Activated CD4-positive, alpha-beta T cell treated with anti-CD3 and anti-CD28 coated beads, Interleukin-10, Interleukin-2, amounts not matched to agents 100 ng/mL and 50 ng/mL, durations not matched to agents 16 hours and 8 hours (primary cell): ENCODE data around the gene PIK3IP1.
A peak's percentile ranks its signal among the peaks of the same experiment; 100 is the strongest.
"Not testable (repeated sequence)": the region's sequence is repeated elsewhere in the genome, so short reads cannot be mapped to it uniquely, and the experiment has no call there.

Experiments used
- DNase-seq: peaks from one replicate; pipeline ENCODE4 v3.0.0-alpha.2; 2020

The PIK3IP1 gene, protein sequence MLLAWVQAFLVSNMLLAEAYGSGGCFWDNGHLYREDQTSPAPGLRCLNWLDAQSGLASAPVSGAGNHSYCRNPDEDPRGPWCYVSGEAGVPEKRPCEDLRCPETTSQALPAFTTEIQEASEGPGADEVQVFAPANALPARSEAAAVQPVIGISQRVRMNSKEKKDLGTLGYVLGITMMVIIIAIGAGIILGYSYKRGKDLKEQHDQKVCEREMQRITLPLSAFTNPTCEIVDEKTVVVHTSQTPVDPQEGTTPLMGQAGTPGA

GRCh38 chr22:31292236-31292989 lies at the start of gene PIK3IP1:
PIK3IP1 (minus strand) TSS chr22:31292488; CDS start chr22:31292344, 144 bp downstream.
- peak; percentile 91 for DNase-seq

GRCh38 chr22:31341386-31342088 lies 49.2 kb upstream of the PIK3IP1 start:
- DNase-seq, result no peak

- no peak for DNase-seq
These were observed 48.5 kb upstream of the PIK3IP1 start for GRCh38 chr22:31340765-31341247.

DNA sequence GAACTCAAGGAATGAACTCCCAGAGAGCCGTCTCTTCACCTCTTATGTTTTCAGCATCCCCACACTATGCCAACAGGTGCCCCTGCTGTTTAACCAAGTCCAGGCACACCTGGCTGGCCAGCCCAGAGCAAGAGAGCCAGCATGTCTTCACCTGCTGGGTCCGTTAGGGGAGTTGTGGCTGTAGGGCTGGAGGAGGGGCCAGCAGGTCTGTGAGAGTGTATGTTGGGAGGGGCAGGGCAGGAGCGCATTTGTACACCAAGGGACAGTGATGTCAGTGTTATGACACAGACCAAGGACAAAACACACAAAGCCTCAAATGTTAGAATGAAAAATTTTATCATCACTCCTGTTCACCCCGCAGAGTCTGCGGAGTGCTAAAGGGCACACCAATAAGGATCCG lies 48.1 kb upstream of the PIK3IP1 start:
- no peak for DNase-seq

- no peak for DNase-seq
These were observed 47.0 kb upstream of the PIK3IP1 start for GRCh38 chr22:31339148-31339832.

- no peak for DNase-seq
These were observed 44.9 kb upstream of the PIK3IP1 start for GRCh38 chr22:31337178-31337577.

DNA sequence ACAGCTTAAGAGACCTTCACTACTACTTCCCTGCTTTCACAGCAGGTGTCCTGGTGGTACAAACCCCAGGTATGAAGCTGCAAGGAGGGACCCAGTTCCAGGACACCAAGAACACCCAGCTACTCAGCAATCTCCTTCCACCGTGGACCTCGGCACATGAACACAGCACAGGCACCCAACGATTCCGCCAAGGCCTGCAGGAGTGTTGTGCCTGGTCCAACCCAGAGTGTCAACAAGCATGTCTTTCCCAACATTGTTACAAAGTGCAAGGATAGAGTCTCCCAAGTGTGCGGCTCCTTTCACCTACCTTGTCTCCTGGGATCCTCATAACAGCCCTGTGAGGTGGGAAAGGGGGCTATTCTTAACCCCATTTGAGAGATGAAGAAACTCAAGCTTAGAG lies 42.0 kb upstream of the PIK3IP1 start:
- DNase-seq, result no peak

- DNase-seq, result no peak
These were observed 41.4 kb upstream of the PIK3IP1 start for GRCh38 chr22:31333641-31334040.

DNA sequence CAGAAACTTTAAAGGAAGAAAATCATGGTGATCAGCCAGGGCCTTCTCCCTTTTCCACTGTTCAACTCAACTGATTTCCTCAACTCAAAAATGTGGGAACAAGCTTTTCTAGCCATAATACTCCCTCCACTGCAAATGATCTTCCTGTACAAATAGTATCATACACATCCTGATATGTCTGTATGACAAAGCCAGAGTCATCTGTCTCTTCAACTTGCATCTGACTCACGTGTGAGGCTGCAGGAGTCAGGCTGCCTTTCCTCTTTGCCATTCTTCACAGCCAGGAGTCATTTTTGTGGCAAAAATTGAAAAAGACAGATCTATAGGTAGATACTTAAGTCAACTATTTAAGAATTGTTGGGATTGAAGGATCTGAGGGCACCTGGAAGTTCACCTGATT lies 40.6 kb upstream of the PIK3IP1 start:
- no peak for DNase-seq

DNA sequence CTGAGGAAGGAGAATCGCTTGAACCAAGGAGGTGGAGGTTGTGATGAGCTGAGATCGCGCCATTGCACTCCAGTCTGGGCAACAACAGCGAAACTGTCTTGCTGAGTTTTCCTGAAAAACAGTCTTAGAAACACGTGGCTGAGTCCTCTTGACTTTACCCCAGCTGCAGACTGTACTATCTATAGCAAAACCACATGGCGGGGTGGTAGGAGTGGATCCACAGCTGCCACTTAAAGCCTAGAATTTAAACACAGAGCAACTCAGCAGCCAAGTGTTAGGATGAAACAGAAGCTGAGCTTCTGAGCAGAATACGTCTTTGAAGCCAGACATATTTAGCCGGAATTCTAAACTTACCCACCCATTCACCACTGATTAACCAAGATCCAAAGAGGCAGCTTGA lies 39.7 kb upstream of the PIK3IP1 start:
- DNase-seq, result no peak

- peak; percentile 69 for DNase-seq
These were observed 37.3 kb upstream of the PIK3IP1 start for GRCh38 chr22:31329453-31330215.

- no peak for DNase-seq
These were observed 36.7 kb upstream of the PIK3IP1 start for GRCh38 chr22:31329029-31329428.

GRCh38 chr22:31328544-31328960 lies 36.3 kb upstream of the PIK3IP1 start:
- DNase-seq, result no peak

DNA sequence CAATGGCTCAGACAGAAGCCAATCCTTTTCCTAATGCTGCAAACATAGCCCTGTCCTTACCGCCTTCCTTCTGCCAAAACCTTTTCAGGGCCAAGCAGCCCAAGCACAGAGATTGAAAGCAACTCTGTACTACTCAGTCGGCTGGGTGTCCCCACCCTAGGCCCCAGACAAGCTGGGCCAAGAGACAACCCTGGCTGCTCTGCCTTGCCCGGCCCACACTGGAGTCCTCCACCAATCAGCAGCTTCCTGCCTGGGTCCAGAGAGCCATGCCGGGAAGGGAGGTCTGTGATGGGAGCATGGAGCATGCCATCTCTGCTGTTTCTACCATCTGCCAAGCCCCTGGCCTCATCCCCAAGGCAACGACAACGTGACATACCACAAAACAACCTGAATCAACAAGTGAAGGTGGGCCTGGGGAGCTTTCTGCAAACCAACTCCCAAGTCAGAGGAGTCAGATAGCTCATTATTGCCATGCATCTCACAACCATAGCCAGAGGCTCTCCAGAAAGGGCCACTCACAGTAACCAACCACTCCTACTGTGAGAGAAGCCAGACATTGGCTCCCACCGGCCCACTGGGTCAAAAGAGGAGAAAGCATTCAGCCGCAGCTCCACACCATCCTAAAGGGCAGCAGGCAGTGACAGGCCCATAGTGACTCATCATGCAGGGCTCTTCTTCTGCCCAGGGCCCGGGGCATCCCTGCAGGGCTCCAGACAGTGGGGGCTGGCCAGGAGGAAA lies 35.7 kb upstream of the PIK3IP1 start:
- no peak for DNase-seq

GRCh38 chr22:31326877-31327276 lies 34.6 kb upstream of the PIK3IP1 start:
- no peak for DNase-seq

GRCh38 chr22:31323578-31324550 lies 31.6 kb upstream of the PIK3IP1 start:
- DNase-seq, result no peak

DNA sequence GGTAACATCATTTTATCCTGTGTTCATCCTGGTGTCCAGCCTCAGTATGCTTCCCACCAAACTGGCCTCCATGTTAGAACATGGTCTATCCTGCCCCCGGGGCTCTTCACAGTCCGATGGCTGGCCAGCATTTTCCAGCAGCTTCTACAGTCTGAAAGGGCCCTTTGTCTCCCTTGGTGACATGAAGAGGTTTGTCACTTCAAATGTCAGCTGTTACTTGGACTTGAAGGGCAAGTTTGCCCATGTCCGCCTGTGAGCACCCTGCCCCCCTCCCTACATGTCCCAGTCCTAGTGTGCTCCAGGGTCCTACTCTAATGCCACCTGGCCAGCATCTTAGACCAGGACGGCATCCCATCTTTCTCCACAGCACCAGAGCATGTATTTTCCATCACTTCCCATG lies 29.1 kb upstream of the PIK3IP1 start:
- no peak for DNase-seq

DNA sequence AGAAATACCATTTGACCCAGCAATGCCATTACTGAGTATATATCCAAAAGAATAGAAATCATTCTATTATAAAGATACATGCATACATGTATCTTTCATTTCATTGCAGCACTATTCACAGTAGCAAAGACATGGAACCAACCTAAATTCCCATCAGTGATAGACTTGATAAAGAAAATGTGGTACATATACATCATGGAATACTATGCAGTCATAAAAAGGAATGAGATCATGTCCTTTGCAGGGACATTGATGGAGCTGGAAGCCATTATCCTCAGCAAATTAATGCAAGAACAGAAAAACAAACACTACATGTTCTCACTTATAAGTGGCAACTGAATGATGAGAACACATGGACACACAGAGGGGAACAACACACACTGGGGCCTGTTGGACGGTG lies 21.9 kb upstream of the PIK3IP1 start:
- DNase-seq, result not testable (repeated sequence)

GRCh38 chr22:31313366-31314147 lies 21.3 kb upstream of the PIK3IP1 start:
- peak; percentile 54 for DNase-seq
